ENCODE measurements around the gene EDC4.

- no peak for TF ChIP-seq CTCF (conservative IDR thresholded peaks at IDR 0.05; ENCODE audit: low read depth, low read length)
- no peak for TF ChIP-seq EZH2 (IDR thresholded peaks at IDR 0.05; ENCODE audit: borderline replicate concordance, low read depth, low read length, poor library complexity, severe bottlenecking)
Measured at GRCh38 chr16:67869653-67870052, 3.2 kb upstream of the EDC4 start.

Data from A673 (cell line).